ENCODE data around the gene CAPZA1.

DNA sequence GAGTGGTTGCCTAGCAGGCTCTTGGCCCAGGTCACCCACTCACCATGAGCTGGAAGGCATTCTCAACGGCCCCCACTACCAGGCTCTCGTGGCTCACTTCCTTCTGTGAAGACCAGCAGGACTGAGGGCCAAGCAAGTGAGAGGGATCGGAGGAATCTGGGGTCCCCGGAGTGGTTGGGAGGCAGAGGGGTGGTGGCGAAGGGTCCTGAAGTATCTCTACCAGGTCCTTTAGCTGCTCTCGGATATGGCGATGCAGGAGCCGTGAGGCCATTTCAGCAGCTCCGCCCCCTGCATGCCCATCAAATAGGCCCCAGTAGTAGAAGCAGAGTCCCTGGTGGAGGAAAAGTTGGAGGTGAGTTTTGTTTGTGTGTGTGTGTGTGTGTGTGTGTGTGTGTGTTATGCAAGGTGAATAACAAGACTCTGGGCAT is 93.1 kb downstream of the CAPZA1 start:
- TF ChIP-seq, protein P1, sequence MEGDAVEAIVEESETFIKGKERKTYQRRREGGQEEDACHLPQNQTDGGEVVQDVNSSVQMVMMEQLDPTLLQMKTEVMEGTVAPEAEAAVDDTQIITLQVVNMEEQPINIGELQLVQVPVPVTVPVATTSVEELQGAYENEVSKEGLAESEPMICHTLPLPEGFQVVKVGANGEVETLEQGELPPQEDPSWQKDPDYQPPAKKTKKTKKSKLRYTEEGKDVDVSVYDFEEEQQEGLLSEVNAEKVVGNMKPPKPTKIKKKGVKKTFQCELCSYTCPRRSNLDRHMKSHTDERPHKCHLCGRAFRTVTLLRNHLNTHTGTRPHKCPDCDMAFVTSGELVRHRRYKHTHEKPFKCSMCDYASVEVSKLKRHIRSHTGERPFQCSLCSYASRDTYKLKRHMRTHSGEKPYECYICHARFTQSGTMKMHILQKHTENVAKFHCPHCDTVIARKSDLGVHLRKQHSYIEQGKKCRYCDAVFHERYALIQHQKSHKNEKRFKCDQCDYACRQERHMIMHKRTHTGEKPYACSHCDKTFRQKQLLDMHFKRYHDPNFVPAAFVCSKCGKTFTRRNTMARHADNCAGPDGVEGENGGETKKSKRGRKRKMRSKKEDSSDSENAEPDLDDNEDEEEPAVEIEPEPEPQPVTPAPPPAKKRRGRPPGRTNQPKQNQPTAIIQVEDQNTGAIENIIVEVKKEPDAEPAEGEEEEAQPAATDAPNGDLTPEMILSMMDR (IDR thresholded peaks at IDR 0.05): no peak
- TF ChIP-seq POLR2A (IDR thresholded peaks at IDR 0.05): no peak
